Lower leg skin (tissue), 4 donors: ENCODE measurements around the gene ARHGEF26. TPM values are rescaled to one million over a fixed set of nuclear protein-coding genes. Genes with fewer than 3 reads are reported as not detected.

Source experiments
- DNase-seq, 2 donors: peaks; one replicate each; pipeline ENCODE4 v3.0.0-alpha.2; 2019; ENCODE audit warnings: low spot score in 2 of 2
- H3K4me3 ChIP-seq: fragments of 200-600 bp; sonication (generic); 2 replicates; pipeline ENCODE4 v1.5.1; 2017; ENCODE audit warnings: mild to moderate bottlenecking, low read depth; ENCODE audit not compliant: poor library complexity, severe bottlenecking
- CTCF ChIP-seq, 3 donors: fragments of 450-650 bp; IDR thresholded peaks; one replicate each; pipeline ENCODE4 v1.5.1; 2016; ENCODE audit warnings: antibody characterized with exemption in 3 of 3, mild to moderate bottlenecking in 3 of 3, moderate library complexity in 2 of 3
- POLR2A ChIP-seq, 2 donors: fragments of 450-650 bp; IDR thresholded peaks; one replicate each; pipeline ENCODE4 v1.6.1; 2016 to 2017; ENCODE audit warnings: antibody characterized with exemption in 2 of 2, mild to moderate bottlenecking in 1 of 2, moderate library complexity in 1 of 2
- WGBS, 2 donors: methylation state at CpG; one replicate each; pipeline ENCODE4 v1.1.5; 2018; 5-methylcytosine and 5-hydroxymethylcytosine counted together
- intact Hi-C: fragments of 100-400 bp; cut with DNase I; formaldehyde crosslinking; loops from one replicate; pipeline ENCODE4 v1.15.0; 2023; ENCODE audit warnings: low total_unique reads
- total RNA-seq, 4 donors: library from RNA; depleted of rRNA; stranded (reverse); fragments of >200 nt; gene quantifications; one replicate each; pipeline ENCODE4 v1.1.0, GENCODE V29; 2016

ARHGEF26 gene
- total RNA-seq, 4 donors from 2014 or later: 29.6 to 36.8 (median 33.1) TPM

GRCh38 chr3:154135511-154136173, 14.5 kb downstream of the ARHGEF26 start:
- TF ChIP-seq CTCF (IDR thresholded peaks at IDR 0.05) (no peak), POLR2A (IDR thresholded peaks at IDR 0.05) (no peak)
- 52 to 53% methylated on average over 5 of the region's 5 CpGs for WGBS, 2 donors
- intact Hi-C loops: no loop called here
- H3K4me3 ChIP-seq: no peak overlapping the region
- no peak for DNase-seq

GRCh38 chr3:154137036-154137435, 15.8 kb downstream of the ARHGEF26 start:
- no peak overlapping the region for H3K4me3 ChIP-seq
- DNase-seq: no peak
- intact Hi-C loops: no loop called here
- WGBS, 2 donors: 70 to 83% methylated on average over 5 of the region's 5 CpGs
- no peak for TF ChIP-seq POLR2A (IDR thresholded peaks at IDR 0.05)
- TF ChIP-seq CTCF (IDR thresholded peaks at IDR 0.05): no peak

GRCh38 chr3:154139996-154140436, 18.8 kb downstream of the ARHGEF26 start:
- TF ChIP-seq POLR2A (IDR thresholded peaks at IDR 0.05) (no peak), CTCF (IDR thresholded peaks at IDR 0.05) (no peak)
- H3K4me3 ChIP-seq: no peak overlapping the region
- intact Hi-C loops: no loop called here
- 88 to 97% methylated on average over 3 of the region's 3 CpGs for WGBS, 2 donors
- no peak for DNase-seq

GRCh38 chr3:154142608-154143007, 21.4 kb downstream of the ARHGEF26 start:
- no peak for DNase-seq
- intact Hi-C loops: no loop called here
- H3K4me3 ChIP-seq: no peak overlapping the region
- 90 to 91% methylated on average over 2 of the region's 2 CpGs for WGBS, 2 donors
- no peak for TF ChIP-seq POLR2A (IDR thresholded peaks at IDR 0.05)
- TF ChIP-seq CTCF (IDR thresholded peaks at IDR 0.05): no peak

- TF ChIP-seq POLR2A (IDR thresholded peaks at IDR 0.05) (no peak), CTCF (IDR thresholded peaks at IDR 0.05) (no peak)
- intact Hi-C loops: no loop called here
- no peak overlapping the region for H3K4me3 ChIP-seq
- DNase-seq: no peak
- 90 to 94% methylated on average over 2 of the region's 2 CpGs for WGBS, 2 donors
Observed at GRCh38 chr3:154143873-154144272, 22.7 kb downstream of the ARHGEF26 start.
